GM18520 (cell line): ENCODE results near the gene SEMA5A.

Source experiments
- ATAC-seq: cut with Tn5 transposase; IDR thresholded peaks from one replicate; pipeline ENCODE4 v1.9.1; 2021; ENCODE audit not compliant: unreplicated experiment

SEMA5A gene

DNA sequence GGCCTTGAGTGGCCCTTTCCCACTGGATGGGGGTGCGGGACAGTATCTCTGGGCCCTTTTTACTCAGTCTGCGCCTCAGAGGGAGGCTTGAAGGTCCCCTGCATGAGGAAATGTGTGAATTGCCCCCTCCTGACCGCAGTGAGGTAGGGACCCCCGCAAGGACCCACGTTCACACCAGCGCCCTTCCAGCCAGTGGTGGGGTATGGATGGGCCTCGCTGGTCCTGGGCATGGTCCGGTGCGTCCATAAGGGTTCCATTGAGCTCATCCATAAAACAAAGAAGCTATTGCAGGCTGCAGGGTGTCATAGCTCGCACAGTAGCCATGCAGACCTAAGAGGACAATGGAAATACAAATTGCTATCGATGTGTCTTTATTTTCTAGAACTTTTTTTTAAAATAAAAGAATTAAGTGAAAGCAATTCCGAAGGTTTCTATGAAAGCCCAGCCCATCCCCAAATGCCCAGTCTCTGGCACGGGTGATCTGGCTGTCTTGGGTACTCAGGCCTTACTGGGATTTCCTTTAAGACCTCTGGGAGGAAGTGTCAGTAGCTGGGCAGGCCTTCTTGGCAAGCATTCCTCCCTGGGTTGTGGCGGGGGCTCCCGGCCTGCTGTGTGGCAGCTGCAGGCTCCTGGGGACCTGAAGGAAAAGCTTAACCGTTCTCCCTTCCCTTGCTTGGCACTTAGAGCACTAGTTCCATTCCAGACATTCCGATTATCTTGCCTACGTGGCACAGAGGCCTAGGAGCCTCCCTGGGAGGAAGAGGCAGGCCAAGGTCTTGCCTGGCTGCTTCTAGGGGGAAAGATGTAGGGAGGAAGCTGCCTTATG is 1.5 kb upstream of the SEMA5A start:
- no peak for ATAC-seq

DNA sequence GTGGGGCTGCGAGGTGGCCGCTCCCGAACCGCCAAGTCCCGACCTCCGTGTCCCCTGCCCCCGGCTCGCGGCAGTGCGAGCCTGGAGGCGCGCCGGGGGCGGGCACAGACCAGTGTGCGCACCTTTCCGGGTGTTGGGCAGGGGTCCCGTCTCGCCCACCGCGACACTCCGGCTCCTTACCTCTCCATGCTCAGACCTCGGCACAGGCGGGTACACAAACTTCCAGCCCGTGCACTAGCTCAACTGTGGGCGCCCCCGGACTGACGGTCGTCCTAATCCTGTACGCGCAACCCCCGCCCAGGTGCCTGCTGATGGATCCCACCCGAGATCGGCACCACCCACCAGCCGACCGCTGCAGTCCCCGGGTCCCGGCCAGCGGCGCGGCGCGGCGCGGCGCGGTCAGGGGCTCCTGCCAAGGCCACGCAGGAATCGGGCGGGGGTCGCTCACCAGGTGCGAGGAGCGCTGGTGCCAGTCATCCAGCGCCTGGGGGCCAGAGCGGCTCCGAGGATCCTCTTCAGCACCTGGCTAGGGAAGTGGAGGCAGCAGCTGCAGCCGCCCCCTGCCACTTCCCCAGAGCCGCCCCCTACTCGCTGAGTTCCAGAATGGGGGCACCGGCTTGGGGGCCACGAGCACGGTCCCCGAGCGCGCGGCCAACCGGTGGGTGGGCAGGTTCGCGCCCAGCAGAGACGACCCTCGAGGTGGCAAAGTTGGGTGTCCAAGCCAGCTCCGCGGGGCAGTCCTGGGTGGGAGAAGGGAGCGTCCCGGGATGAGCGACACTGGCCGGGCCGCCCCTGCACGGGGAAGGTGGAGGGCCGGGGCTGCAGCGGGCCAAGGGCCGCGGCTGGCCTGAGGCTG is 511 bp downstream of the SEMA5A start:
- no peak for ATAC-seq

GRCh38 chr5:9544502-9545135 is 1.3 kb downstream of the SEMA5A start:
- no peak for ATAC-seq

GRCh38 chr5:9544056-9544455 is 1.8 kb downstream of the SEMA5A start:
- ATAC-seq: no peak

- no peak for ATAC-seq
Measured at GRCh38 chr5:9543311-9543920, 2.5 kb downstream of the SEMA5A start.

GRCh38 chr5:9540791-9541190 is 5.1 kb downstream of the SEMA5A start:
- ATAC-seq: no peak

DNA sequence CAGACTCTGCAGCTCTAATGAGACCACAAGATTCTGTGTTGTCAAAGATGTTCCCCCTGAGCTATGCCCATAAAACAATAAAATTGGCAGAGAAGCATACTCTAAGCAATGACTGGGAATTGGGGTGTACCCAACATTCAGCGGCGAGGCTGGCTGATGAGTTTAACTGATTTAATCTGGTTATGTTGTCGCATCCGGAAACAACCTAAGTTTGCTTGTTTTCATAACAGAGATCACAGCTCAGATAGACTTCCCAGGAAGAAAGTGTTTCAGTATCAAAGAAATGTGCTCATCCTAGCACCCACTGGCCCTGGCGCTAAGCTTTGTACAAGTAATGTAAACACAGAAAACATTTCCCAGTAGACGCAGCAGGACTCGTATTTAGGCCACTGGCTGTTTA is 7.4 kb downstream of the SEMA5A start:
- ATAC-seq: no peak

DNA sequence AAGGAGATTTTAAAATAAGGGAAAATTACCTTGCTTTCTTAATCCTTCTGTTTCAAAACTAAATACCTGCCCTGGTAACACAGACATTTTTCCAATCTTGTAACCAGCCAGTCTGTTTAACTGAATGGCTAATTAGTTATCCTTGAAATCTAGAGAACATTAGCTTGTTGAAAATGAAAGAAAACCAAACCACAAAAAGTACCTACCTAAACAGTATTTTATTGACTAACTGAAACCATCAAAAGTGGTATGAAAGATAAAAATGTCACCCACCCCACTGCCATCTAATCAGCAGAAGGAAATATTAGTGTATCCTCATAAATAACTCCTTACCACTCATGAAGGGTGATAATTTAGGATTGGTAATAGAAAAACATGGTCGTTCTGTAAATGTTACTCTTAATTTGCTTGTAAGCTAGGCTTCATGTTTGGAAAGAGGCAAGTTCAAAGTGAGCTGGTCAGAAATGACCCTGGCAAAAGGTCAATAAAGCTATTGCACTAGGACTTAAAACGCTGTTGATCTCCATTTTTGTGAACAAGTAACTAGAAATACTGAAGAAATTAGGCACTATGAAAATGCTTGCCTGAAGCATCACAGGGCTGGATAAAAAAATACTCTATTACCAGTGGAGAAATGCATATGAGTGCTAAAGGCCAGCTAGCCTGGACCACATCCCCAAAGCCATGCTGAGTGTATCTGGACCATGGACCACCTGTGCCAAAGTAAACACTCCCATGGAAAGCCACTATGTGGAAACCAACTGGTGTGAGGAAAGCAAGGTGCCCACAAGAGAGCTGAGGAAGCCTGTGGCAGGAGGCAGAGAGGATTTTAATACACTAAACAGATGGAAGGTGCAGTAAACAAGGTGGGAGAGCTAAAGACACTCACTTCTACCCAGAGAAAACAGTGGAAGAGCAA is 8.4 kb downstream of the SEMA5A start:
- no peak for ATAC-seq

DNA sequence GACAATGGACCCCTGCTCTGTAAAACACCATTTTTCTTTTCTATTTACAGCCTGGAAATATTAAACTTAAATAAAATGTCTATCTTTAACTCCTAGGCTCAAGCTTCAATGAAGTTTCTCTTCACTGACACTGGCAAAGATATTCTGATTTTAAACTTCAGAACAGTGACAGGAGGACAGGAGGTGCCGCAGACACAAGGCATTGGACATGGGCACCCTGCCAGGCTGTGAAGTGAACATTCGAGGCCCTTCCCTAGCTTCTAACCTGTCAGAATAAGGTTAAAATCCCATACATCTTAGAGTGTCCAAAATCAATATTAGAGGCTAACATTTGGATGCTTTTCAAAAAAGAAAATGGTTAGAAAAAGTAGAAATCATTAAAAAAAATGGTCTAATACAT is 9.2 kb downstream of the SEMA5A start:
- no peak for ATAC-seq

DNA sequence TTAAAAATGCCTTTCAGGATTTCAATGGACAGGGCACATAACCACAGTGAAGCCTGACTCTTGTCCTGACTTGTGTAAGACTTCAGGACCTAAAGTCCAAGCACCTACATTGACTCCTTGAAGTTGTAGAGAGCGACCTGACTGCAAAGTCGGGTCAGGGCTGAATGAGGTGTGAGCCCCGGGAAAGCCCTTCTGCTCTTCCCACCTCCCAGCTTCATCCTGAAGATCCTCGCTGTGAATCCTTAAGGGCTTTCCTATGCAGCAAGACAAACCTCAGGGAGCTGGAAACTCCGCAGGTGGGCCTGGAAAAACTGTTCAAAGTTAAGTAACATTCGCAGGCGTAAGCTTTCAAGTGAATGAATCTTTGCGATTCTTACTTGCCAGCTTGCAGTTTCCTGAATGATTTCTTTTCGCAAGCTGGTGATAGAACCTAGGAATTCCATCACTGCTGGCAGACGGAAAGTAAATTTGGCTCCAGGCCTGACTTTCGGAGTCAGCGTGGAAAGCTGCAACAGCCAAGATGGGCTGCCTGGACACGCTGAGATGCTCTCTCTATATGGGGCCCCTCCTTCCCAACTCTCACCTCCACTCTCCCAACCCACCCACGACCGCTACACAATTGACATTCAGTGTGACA is 10.9 kb downstream of the SEMA5A start:
- no peak for ATAC-seq

DNA sequence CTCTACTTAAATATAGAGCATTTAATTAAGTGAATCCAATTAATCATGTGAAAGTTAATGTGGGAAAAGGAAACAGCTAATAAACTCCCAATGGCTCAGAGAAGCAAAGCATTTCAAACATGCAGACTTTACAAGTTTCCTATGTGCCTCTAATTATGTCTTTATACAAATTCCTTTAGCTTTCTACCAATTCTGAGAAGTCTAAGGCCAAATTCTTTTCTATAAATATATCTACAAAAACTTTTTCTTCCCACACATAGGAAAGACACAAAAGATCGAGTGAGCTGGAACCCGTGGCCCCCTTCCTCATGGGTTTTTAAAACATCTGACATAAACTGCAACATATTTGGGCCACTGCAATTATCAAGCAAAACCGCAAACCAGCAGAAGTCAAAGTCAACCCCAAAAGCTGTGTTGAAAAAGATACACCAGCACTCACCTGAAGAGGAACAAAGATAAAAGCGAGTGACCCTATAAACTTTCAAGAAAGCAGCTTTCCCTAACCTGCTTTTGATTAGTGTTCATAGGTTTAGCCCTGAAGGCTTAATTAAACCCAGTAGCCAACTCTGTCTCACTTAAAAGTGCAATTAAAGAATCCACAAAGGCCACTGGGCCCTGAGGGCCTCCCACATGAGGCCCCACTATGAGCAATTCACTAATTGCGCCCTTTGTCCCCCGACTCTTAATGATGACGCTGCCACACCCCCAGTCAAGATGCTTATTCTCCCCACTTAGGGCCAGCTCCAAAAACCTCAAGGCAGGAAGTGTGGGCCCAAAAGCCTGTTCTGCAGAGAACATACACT is 12.1 kb downstream of the SEMA5A start:
- ATAC-seq: no peak

DNA sequence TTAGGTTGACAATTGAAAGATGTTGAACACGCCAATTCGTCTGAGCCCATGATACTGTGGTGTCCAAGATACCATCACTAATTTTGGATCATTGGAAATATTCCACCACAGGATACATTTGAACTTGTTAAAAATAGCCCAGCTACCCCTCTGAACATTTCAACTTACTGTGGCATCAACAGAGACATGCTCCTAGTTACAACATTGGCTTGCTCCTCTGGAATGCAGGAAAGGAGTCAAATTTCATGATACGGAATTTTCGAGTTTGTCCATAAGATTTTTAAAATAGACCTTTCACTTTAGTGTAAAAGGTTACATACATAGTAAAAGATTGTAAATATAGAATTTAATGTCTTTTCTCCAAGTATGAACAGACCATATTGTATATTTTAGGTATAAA is 12.8 kb downstream of the SEMA5A start:
- no peak for ATAC-seq

- no peak for ATAC-seq
Measured at GRCh38 chr5:9529513-9529912, 16.4 kb downstream of the SEMA5A start.

- ATAC-seq: no peak
Measured at GRCh38 chr5:9529041-9529480, 16.8 kb downstream of the SEMA5A start.

- no peak for ATAC-seq
Measured at GRCh38 chr5:9524941-9525340, 20.9 kb downstream of the SEMA5A start.

GRCh38 chr5:9523090-9523823 is 22.6 kb downstream of the SEMA5A start:
- ATAC-seq: no peak

DNA sequence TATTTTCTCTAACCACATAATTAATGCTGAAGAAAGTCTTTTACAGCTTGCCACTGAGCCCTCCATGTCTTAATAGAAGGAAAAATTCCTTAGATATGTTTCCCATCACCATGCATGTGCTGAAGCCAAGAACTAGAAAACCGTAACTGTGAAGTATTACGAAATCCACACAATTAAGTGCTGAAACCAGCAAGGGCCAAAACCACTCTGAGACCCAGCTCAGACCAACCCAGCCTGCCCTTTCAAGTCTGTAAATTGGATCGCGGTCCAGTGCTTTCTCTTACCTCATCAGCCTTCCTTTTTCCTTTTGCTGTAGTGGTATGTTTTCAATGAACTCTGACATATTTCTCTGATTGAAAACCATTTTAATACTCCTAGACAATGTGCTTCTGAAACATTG is 26.3 kb downstream of the SEMA5A start:
- no peak for ATAC-seq

DNA sequence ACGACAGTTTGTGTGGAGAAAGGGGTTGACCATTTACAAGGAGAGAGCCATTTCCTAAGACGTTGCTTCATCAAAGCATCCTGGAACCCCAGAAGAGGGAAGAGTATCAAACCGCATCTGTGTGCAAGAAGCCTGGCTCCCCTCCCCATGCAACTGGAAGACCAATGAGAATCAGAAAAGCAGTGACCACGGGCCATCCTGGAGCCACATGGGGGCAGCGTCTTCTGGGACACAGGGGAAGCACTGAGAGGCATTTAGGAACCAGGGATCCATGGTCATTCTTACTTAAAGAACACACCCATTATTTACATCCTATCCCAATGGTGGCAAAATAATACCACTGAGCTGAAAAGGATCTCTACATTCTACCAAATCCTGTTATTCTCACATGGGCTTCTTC is 29.3 kb downstream of the SEMA5A start:
- ATAC-seq: no peak
